GM18951 (cell line): ENCODE data around the gene IQCK.

Source experiments
- POLR2A ChIP-seq: IDR thresholded peaks from 4 replicates; pipeline ENCODE4 v1.6.1; 2011; ENCODE audit warnings: mild to moderate bottlenecking; ENCODE audit not compliant: insufficient read length, insufficient read depth; ENCODE audit errors: extremely low read depth
- in situ Hi-C: fragments of 300-500 bp; cut with MboI; formaldehyde crosslinking; loops from one replicate; pipeline ENCODE4 v1.12.0; 2022; ENCODE audit warnings: low sequenced_read_pairs, mixed read lengths, inconsistent platforms; ENCODE audit not compliant: unreplicated experiment

The IQCK gene

DNA sequence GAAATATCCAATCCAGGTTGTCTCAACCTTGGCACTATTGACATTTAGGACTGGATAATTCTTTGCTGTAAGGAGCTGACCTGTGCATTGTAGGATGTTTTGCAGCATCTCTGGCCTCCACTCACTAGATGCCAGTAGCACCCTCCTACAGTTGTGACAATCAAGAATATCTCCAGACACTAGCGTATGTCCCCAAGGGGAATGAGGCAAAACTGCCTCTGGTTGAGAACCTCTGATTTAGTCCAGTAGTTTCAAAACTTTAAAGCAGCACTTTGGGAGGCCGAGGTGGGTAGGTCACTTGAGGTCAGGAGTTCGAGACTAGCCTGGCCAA, 48.4 kb downstream of the IQCK start:
- TF ChIP-seq POLR2A = no peak
- in situ Hi-C loops = no loop called here

DNA sequence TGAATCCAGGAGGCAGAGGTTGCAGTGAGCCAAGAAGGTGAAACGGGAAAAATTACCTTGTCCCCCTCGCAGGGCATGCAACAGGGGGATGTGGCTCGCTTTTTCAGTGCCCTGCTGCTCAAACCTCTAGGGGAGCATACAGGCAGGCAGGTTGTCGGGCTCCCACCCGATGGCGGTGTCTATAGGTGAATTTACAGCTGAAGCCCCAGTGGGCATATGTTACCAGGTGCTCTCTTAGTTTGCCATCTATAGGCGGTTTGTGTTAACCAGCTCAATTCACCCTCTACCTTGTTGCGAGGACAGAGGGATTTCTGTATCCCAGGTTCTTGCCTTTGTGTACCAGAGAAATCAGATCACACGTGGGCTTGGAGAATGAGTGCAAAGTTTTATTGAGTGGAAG, 48.9 kb downstream of the IQCK start:
- no peak for TF ChIP-seq POLR2A
- in situ Hi-C loops = no loop called here

DNA sequence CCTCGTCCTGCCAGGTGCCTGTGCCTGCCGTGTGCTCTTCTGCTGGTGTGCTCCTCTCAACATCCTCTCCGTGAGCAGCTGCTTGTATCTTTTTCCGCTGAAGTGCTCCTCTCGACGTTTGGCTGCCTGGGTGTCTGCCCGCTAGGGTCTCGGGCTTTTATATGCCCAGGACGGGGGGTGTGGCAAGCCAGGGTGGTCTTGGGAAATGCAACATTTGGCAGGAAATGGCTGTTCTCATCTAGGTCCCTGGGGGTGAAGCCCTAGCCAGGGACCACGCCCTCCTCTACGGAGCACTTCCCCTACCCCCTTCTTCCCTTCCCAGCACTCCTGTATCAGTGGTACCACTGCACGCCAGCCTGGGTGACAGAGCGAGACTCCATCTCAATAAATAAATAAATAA, 49.4 kb downstream of the IQCK start:
- in situ Hi-C loops = no loop called here
- no peak for TF ChIP-seq POLR2A

DNA sequence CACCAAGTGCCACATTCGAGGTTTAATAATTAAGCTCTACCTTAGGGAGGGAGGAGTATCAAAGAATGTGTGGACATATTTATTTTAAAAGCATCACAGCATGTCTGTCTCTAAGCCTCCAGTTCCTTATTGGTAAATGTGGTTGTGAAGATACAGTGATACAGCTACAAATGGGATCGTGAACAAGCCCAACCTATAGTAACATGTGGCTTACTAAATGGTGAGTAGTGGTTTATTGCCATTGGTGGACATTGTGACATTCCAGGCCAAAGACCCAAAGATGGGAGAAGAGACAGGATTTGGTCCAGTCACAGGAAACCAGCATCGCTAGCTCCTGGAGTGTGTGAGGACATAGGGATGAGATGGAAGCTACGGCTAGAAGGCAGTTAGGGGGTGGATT, 51.2 kb downstream of the IQCK start:
- TF ChIP-seq POLR2A = no peak
- in situ Hi-C loops = no loop called here

DNA sequence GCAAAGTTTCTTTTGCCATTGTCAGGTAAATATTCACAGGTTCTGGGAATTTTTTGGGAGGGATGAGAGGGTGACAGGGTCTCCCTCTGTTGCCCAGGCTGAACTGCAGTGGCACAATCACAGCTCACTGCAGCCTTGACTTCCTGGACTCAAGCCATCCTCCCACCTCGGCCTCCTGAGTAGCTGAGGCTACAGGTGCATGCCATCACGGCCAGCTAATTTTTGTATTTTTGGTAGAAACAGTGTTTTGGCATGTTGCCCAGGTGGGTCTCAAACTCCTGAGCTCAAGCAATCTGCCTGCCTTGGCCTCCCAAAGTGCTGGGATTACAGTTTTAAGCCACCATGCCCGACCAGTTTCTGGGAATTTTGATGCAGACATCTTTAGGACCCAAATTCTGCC, 53.0 kb downstream of the IQCK start:
- no peak for TF ChIP-seq POLR2A
- in situ Hi-C loops = no loop called here

DNA sequence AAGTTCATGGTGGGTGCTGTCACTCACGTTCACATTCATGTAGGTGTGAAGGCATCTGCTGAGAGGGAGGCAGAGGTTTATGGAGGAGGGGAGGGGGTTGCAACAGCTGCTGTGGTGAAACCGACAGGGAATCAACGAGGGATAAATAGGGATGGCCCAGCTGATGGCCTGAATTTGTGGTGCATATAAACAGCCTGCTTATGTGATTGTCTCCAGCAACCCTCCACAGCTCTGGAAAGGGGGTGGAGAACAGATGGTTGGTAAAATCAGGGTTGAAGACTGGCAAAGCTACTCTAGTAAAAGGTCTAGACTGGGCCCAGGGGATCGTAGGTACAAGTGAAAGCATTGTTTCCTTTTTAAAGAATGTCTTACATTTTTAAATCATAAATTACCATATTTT, 53.7 kb downstream of the IQCK start:
- TF ChIP-seq POLR2A = no peak
- in situ Hi-C loops = no loop called here

DNA sequence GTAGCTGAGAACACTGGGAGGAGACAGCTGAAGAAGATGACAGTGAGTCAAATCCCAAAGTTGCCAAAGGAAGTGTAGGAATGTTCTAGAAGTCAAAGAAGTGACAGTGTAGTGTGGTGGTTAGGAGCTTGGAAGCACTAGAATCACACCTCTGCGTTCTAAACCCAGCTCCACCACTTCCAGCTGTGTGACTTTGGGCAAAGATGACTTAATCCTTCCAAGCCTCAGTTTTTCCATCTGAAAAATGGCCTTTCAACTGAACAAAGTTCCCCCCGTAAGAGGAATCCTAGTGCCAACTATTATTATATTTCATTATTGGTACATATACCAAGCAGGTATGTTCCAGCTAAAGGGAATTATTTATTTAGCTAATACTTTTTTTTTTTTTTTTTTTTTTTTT, 56.0 kb downstream of the IQCK start:
- in situ Hi-C loops = no loop called here
- no peak for TF ChIP-seq POLR2A

DNA sequence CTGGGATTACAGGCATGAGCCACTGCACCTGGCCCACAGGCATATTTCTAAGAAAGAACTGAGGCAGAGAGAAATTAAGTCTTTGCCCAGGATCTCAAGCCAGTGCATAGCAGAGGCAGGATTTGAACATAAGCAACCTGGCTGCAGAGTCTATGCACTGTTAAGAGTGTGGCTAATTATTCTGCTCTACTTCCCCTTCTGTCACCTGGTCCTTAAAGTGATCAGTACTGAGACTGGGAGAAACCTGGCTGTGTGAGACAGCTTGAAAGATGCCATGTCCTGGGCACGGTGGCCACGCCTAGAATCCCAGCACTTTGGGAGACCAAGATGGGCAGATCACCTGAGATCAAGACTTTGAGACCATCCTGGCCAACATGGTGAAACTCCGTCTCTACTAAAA, 58.1 kb downstream of the IQCK start:
- no peak for TF ChIP-seq POLR2A
- in situ Hi-C loops = no loop called here

DNA sequence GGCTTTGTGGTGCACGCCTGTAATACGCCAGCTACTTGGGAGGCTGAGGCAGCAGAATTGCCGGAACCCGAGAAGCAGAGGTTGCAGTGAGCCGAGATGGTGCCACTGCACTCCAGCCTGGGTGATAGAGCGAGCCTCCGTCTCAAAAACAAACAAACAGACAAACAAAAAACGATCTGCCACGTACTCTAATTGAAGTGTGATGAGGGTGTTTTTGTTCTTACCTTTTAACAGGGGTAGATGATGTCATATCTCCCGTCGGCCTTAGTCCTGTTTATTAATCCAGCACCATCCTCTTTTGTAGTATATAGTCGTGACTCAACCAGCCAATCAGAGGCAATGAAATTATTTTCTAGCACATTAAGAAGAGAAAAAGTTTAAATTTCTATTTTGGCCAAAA, 58.5 kb downstream of the IQCK start:
- TF ChIP-seq POLR2A = no peak
- in situ Hi-C loops = no loop called here

DNA sequence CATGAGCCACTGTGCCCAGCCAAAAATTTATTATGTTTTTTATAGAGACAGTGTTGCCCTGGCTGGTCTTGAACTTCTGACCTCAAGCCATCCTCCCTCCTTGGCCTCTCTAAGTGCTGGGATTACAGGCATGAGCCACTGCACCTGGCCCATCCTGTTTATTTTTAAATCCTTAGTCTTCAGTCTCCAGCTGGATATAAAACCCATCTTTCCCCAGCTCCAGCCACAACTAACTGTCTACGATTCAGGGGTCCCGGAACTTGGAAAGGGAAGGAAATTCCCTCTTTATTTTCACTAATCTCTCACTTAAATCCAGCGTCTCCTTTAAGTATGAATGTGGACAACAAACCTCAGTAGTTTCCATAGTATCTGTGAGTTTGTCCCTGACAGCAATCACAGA, 62.2 kb downstream of the IQCK start:
- no peak for TF ChIP-seq POLR2A
- in situ Hi-C loops = no loop called here

DNA sequence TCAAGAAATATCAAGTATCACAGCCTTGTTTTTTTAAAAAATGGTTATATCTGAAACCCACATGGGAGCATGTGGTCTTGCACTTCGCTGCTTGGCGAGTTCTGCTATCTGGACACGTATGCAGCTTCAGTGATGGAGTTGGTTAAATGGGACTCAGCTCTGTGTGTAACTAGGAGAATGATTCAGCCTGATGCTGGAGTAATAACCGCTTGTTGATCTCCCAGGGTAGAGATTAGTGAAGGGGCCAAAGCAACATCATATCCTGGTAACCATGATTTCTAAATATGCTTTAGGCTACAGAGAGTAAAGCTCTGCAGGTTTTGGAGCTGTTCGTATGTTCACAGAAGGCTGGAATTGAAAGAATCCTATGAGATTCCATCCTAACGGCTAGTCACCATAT, 63.2 kb downstream of the IQCK start:
- no peak for TF ChIP-seq POLR2A
- in situ Hi-C loops = no loop called here

DNA sequence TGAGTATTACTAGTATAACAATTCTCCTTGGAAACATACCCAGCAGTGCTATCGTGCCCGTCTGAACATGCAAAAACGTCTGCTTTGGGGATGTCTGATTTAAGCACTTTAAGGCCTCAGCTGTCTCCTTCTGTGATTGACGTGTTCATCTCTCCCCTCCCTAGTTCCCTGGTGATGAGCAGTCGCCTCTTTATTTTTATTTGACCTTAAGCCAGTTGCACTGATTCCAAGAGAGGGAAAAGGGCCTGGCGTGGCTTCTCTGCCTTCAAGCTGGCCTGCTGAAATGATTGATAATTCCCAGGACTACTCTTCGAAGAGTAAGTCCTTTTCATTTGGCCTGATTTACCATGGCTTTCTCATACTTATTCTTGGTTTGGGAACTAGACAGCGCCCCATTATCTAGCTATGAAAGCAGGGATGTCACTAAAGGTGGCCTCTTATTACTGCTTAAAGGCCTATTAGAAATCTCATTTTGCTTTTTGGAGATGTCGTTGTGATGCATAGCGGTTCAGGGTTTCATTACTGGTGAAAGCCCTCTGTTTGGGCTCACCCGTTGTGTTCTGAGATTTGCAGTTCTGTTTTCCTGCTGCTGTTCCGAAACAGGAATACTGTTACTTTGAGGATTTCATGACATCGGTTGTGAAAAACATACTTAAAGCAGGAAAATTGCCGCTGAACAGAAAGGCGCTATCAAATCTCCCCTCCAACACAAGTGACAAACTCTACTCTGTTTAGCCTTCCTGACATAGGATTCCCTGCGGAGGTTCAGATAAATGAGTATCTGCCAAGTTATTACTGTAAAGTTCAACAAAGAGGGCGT, 65.5 kb downstream of the IQCK start:
- in situ Hi-C loops = no loop called here
- TF ChIP-seq POLR2A = no peak

DNA sequence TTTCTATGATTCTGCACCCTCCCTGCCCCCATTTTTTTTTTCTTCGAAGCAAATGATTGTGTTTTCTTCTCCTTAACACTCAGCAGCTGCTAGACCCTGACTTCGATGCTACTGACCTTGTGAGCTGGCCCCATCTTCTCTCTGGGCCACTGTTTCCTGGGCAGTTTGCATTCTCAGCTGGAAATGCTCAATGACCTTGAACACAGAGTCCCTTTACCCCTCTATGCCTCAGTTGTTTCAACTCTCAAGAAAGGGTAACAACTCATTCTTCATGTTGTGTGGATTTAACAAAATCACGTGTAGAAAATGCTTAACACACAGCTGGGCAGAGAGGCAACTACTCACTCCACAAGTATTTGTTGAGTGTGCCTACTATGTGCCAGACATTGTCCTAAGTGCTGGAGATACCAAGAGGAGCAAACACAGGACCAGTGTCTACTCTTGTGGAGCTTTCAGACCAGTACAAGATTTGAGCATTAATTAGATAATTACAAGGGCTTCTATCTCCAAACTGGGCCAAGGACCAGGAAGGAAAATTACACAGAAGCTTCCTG, 66.2 kb downstream of the IQCK start:
- in situ Hi-C loops = no loop called here
- TF ChIP-seq POLR2A = no peak

DNA sequence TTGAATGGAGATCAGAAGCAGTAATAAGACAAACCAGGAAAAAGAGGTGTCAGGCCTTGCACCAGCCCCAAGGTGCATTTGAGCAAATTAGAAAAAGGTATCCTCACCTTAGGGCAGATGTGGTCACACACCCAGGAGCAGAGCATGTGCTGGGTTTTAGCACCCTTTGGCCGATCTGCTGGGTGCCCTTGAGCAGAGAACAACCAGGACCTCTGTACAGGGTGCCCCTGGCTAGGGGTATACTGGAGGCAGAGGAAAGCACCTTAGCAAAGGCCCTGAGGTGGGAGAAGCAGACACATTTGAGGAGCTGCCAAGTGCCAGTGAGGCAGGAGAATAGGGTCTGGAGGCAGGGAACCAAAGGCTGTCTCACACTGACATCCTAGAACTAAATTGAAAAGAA, 67.0 kb downstream of the IQCK start:
- no peak for TF ChIP-seq POLR2A
- in situ Hi-C loops = no loop called here
